Transverse colon (tissue), 3 donors: ENCODE measurements around the gene FSIP2.

Experiments used
- POLR2A ChIP-seq: fragments of 450-650 bp; IDR thresholded peaks from one replicate; pipeline ENCODE4 v1.6.1; 2016; ENCODE audit warnings: antibody characterized with exemption, mild to moderate bottlenecking, moderate library complexity
- TF ChIP-seq, protein P1 (sequence below), 5 experiments: fragments of 200-600 bp in 3 of 5; fragments of 450-650 bp in 2 of 5; sonication (generic) in 3 of 5; IDR thresholded peaks; 1 replicate in 2 of 5; 2 replicates in 3 of 5; pipeline ENCODE4 v1.5.1; 2016 to 2017; ENCODE audit warnings: antibody characterized with exemption in 5 of 5, inconsistent platforms in 3 of 5, mild to moderate bottlenecking in 2 of 5, moderate library complexity in 1 of 5

DNA sequence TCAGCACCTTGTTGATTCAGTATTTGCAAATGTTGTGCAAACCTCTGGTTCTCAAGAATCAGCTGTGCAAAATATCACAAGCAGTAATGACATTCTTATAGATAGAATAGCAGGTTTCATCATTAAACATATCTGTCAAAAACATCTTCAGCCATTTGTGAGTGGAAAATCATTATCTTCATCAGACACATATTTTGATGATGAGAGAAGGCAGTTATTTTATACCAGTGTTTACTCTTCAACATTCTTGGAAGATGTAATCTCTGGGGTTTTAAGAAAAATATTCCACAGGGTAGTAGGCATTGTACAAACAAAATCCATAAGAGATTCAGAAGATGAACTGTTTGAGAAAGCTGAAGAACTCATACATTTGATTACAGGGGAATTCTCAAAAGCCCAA, 64.3 kb downstream of the FSIP2 start:
- TF ChIP-seq, protein P1, sequence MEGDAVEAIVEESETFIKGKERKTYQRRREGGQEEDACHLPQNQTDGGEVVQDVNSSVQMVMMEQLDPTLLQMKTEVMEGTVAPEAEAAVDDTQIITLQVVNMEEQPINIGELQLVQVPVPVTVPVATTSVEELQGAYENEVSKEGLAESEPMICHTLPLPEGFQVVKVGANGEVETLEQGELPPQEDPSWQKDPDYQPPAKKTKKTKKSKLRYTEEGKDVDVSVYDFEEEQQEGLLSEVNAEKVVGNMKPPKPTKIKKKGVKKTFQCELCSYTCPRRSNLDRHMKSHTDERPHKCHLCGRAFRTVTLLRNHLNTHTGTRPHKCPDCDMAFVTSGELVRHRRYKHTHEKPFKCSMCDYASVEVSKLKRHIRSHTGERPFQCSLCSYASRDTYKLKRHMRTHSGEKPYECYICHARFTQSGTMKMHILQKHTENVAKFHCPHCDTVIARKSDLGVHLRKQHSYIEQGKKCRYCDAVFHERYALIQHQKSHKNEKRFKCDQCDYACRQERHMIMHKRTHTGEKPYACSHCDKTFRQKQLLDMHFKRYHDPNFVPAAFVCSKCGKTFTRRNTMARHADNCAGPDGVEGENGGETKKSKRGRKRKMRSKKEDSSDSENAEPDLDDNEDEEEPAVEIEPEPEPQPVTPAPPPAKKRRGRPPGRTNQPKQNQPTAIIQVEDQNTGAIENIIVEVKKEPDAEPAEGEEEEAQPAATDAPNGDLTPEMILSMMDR (IDR thresholded peaks at IDR 0.05), result no peak
- TF ChIP-seq POLR2A, result no peak
